ENCODE measurements around the gene KLHL40. TPM values are rescaled to one million over a fixed set of nuclear protein-coding genes. Genes with fewer than 3 reads are reported as not detected.

KLHL40 gene
- total and polyA plus RNA-seq, 10 of the 15 experiments (the other 5 are each of a cell fraction or from before 2014, with no cell fraction given): not detected

DNA sequence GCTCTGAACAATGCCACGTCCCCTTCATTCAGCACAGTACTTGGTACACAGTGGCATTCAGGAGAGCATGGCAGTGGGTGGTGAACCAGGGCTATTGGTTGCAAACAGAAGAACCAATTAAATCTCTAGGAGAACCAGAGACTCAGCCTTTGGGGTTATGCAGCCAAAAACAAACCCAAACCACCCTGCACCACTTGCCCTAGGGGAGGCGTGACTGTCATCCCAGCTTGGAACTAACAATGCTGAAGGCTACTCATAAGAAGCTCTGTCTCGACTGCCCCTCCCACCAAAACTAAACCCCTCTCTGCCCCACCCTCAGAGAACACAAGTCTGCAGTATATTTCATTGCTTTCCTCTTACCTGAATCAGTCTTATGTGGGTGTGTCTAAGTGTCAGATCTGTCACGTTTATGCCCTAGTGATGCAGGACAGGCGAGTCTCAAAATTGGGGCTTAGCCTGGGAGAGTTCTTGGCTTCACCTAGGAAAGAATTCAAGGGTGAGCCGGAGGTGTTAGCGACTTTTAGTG lies 15.2 kb upstream of the KLHL40 start (continued):
- no peak for TF ChIP-seq ZNF687 (IDR thresholded peaks at IDR 0.05)
- TF ChIP-seq E2F4 (IDR thresholded peaks at IDR 0.05; ENCODE audit: low read depth, low read length): no peak

DNA sequence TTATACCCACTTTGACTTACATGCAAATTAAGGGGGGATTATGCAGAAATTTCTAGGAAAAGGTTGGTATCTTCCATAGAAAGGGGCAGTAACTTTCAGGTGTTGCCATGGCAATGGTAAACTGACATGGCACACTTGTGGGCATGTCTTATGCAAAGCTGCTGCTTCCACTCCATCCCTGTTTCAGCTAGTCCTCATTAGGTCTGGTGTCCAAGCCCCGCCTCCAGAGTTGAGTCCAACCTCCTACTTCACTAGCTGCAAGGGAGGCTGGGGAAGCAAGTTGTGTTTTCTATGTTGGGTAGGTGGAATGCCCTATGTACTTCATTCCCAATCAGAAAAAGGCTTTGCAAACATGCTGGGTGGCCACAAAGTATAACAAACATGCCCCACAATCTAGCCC lies 14.7 kb upstream of the KLHL40 start:
- CTCF ChIA-PET: no interaction called here
- intact Hi-C loops (cut with micrococcal nuclease; ENCODE audit: unreplicated experiment): no loop called here

More for the DNA sequence above, 14.7 kb upstream of the KLHL40 start:
- ChIA-PET RAD21 (ENCODE audit: unreplicated experiment) (no interaction called here), SMC1A (ENCODE audit: uncharacterized antibody, unreplicated experiment) (no interaction called here), POLR2A (no interaction called here)
- no TSS peak for BruUV-seq (replicated peaks)
- Histone ChIP-seq H3K9me3 (replicated peaks; ENCODE audit: control insufficient read depth, insufficient read depth, low read length) (no peaks in the 10 kb centered on the region; the same call in 2 of the 3 replicates), H3K27ac (ENCODE audit: control insufficient read depth, insufficient read depth) (no peak overlapping the region), H4K20me1 (ENCODE audit: control insufficient read depth, insufficient read depth) (no peaks in the 10 kb centered on the region), H3K4me3 (no peak overlapping the region), H3K4me1 (ENCODE audit: control insufficient read depth, insufficient read depth, low read length) (no peaks in the 10 kb centered on the region), H3K4me2 (ENCODE audit: control insufficient read depth, insufficient read depth) (no peak overlapping the region), H2AFZ (ENCODE audit: control insufficient read depth, low read depth, low read length) (no peak overlapping the region), H3K9ac (ENCODE audit: control insufficient read depth, insufficient read depth, low read length) (no peak overlapping the region), H3K79me2 (ENCODE audit: control insufficient read depth, insufficient read depth, low read length) (no peaks in the 10 kb centered on the region), H3K36me3 (ENCODE audit: control insufficient read depth in 2 of 2, insufficient read depth in 2 of 2, low read length in 1 of 2) (no peaks in the 10 kb centered on the region), H3K27me3 (replicated peaks in 1 of 2; ENCODE audit: control insufficient read depth in 2 of 2, insufficient read depth in 2 of 2, low read length in 1 of 2) (no peaks in the 10 kb centered on the region)
- FAIRE-seq (no peak), ATAC-seq (no peak), DNase-seq (ENCODE audit: low read depth, low spot score) (no peak)
- WGBS (ENCODE audit: insufficient coverage, insufficient replicate concordance, low lambda C conversion rate, missing lambda C conversion rate): 0% methylated on average over 1 of the region's 1 CpG
- TF ChIP-seq, protein P1, sequence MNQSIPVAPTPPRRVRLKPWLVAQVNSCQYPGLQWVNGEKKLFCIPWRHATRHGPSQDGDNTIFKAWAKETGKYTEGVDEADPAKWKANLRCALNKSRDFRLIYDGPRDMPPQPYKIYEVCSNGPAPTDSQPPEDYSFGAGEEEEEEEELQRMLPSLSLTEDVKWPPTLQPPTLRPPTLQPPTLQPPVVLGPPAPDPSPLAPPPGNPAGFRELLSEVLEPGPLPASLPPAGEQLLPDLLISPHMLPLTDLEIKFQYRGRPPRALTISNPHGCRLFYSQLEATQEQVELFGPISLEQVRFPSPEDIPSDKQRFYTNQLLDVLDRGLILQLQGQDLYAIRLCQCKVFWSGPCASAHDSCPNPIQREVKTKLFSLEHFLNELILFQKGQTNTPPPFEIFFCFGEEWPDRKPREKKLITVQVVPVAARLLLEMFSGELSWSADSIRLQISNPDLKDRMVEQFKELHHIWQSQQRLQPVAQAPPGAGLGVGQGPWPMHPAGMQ (IDR thresholded peaks at IDR 0.05; ENCODE audit: borderline replicate concordance): no peak
- TF ChIP-seq SP1 (IDR thresholded peaks at IDR 0.05; ENCODE audit: low read depth, low read length): no peak
- no peak for TF ChIP-seq DPF2 (IDR thresholded peaks at IDR 0.05)
- TF ChIP-seq GABPA (IDR thresholded peaks at IDR 0.05; ENCODE audit: low read depth): no peak
- no peak for TF ChIP-seq LARP7 (IDR thresholded peaks at IDR 0.05)
- no peak for TF ChIP-seq PAX8 (IDR thresholded peaks at IDR 0.05)
- TF ChIP-seq E2F8 (IDR thresholded peaks at IDR 0.05; ENCODE audit: low read depth, partially characterized antibody): no peak
- TF ChIP-seq JUNB (IDR thresholded peaks at IDR 0.05): no peak
- in situ Hi-C loops (cut with MboI): no loop called here
